PC-9 (cell line): ENCODE results near the gene TRIM9. TPM values are rescaled to one million over a fixed set of nuclear protein-coding genes. Genes with fewer than 3 reads are reported as not detected.

Experiments used
- BruUV-seq: library from RNA; stranded (reverse); fragments of 400-500 nt; replicated peaks from 2 replicates; lab custom pipeline; 2021; lab: Mats Ljungman, UMichigan
- CTCF ChIA-PET: fragments of 300-600 bp; sonication (Branson Sonifier 250); formaldehyde crosslinking; loops from one replicate; lab custom pipeline; 2022; ENCODE audit warnings: antibody characterized with exemption; lab: Charles Lee
- POLR2A ChIA-PET: fragments of 300-600 bp; sonication (Branson Sonifier 250); formaldehyde crosslinking; loops from one replicate; lab custom pipeline; 2022; ENCODE audit warnings: antibody characterized with exemption; ENCODE audit not compliant: unreplicated experiment; lab: Charles Lee
- DNase-seq, 2 experiments: peaks; one replicate each; pipeline versions ENCODE4 v3.0.0 to v3.0.0-alpha.2; 2015 to 2022; ENCODE audit warnings: mixed read lengths in 1 of 2
- H2AFZ ChIP-seq: fragments of 200-600 bp; sonication (generic); 2 replicates; pipeline ENCODE4 v1.8.1; 2017; ENCODE audit warnings: antibody characterized with exemption
- H3F3A ChIP-seq: fragments of 200-600 bp; sonication (generic); 2 replicates; pipeline ENCODE4 v1.8.1; 2017; ENCODE audit warnings: antibody characterized with exemption, mild to moderate bottlenecking, low read depth; ENCODE audit not compliant: insufficient read depth
- H3K27ac ChIP-seq: fragments of 200-600 bp; sonication (generic); 2 replicates; pipeline ENCODE4 v1.6.1; 2016; ENCODE audit warnings: mixed run types
- H3K27me3 ChIP-seq: fragments of 200-600 bp; sonication (generic); 2 replicates; pipeline ENCODE4 v1.6.1; 2016; ENCODE audit warnings: low read depth, mixed run types; ENCODE audit not compliant: insufficient read depth
- H3K36me3 ChIP-seq: fragments of 200-600 bp; sonication (generic); 2 replicates; pipeline ENCODE4 v1.6.1; 2016; ENCODE audit warnings: low read depth, mixed run types
- H3K4me1 ChIP-seq: fragments of 200-600 bp; sonication (generic); replicated peaks from 2 replicates; pipeline ENCODE4 v1.6.1; 2016; ENCODE audit warnings: mixed run types; ENCODE audit not compliant: insufficient read depth
- H3K4me2 ChIP-seq: fragments of 200-600 bp; sonication (generic); 2 replicates; pipeline ENCODE4 v1.6.1; 2017; ENCODE audit warnings: mixed run types
- H3K4me3 ChIP-seq: fragments of 200-600 bp; sonication (generic); 2 replicates; pipeline ENCODE4 v1.6.1; 2016; ENCODE audit warnings: mixed run types
- H3K79me2 ChIP-seq: fragments of 200-600 bp; sonication (generic); 2 replicates; pipeline ENCODE4 v1.6.1; 2017; ENCODE audit warnings: low read depth, mixed run types
- H3K9me2 ChIP-seq: fragments of 200-600 bp; sonication (generic); 2 replicates; pipeline ENCODE4 v1.8.1; 2017; ENCODE audit warnings: mild to moderate bottlenecking; ENCODE audit not compliant: insufficient read depth
- H3K9me3 ChIP-seq: fragments of 200-600 bp; sonication (generic); 2 replicates; pipeline ENCODE4 v1.8.1; 2016; ENCODE audit warnings: low read depth; ENCODE audit not compliant: insufficient read depth
- H4K20me1 ChIP-seq: fragments of 200-600 bp; sonication (generic); 2 replicates; pipeline ENCODE4 v1.8.1; 2017; ENCODE audit not compliant: insufficient read depth
- CTCF ChIP-seq: fragments of 200-600 bp; sonication (generic); conservative IDR thresholded peaks from 2 replicates; pipeline ENCODE4 v1.6.1; 2017; ENCODE audit warnings: mixed run types, antibody characterized with exemption, mild to moderate bottlenecking, moderate library complexity
- EZH2 ChIP-seq: fragments of 200-600 bp; sonication (generic); IDR thresholded peaks from 2 replicates; pipeline ENCODE4 v1.8.0; 2017; ENCODE audit warnings: antibody characterized with exemption, low read depth
- intact Hi-C: fragments of 100-400 bp; cut with micrococcal nuclease; formaldehyde crosslinking; loops from one replicate; pipeline ENCODE4 v1.10.0; 2022; ENCODE audit not compliant: unreplicated experiment
- total RNA-seq: library from RNA; stranded (reverse); gene quantifications from 2 replicates; pipeline ENCODE4 v1.2.3, GENCODE V29; 2021

The TRIM9 gene
- total RNA-seq, 1 experiment from 2014 or later = 2.1 TPM

- H3K79me2 ChIP-seq = no peaks in the 10 kb centered on the region
- no peak overlapping the region for H3K4me2 ChIP-seq
- H3K4me3 ChIP-seq = no peak overlapping the region
- no TSS peak for BruUV-seq
- ChIA-PET POLR2A (no interaction called here), CTCF (no interaction called here)
- no peaks in the 10 kb centered on the region for H4K20me1 ChIP-seq
- DNase-seq = no peak
- no peak for TF ChIP-seq EZH2
- no peak for TF ChIP-seq CTCF
- H3K9me2 ChIP-seq = no peaks in the 10 kb centered on the region
- intact Hi-C loops = no loop called here
- no peak overlapping the region for H3K27ac ChIP-seq
- H2AFZ ChIP-seq = no peak overlapping the region
- no peaks in the 10 kb centered on the region for H3F3A ChIP-seq
- no peaks in the 10 kb centered on the region for H3K4me1 ChIP-seq
- no peaks in the 10 kb centered on the region for H3K9me3 ChIP-seq
- no peaks in the 10 kb centered on the region for H3K36me3 ChIP-seq
- no peaks in the 10 kb centered on the region for H3K27me3 ChIP-seq
These were observed 38.5 kb downstream of the TRIM9 start for GRCh38 chr14:51056421-51056820.

GRCh38 chr14:51053157-51053556 lies 41.7 kb downstream of the TRIM9 start:
- Histone ChIP-seq H3K9me2 (no peaks in the 10 kb centered on the region), H3K9me3 (no peaks in the 10 kb centered on the region), H3K4me1 (no peaks in the 10 kb centered on the region), H3K36me3 (no peaks in the 10 kb centered on the region), H3K4me2 (no peak overlapping the region), H3F3A (no peaks in the 10 kb centered on the region), H3K4me3 (no peak overlapping the region), H2AFZ (no peak overlapping the region), H3K27me3 (no peaks in the 10 kb centered on the region), H3K79me2 (no peaks in the 10 kb centered on the region), H3K27ac (no peak overlapping the region), H4K20me1 (no peaks in the 10 kb centered on the region)
- ChIA-PET CTCF (no interaction called here), POLR2A (no interaction called here)
- intact Hi-C loops = no loop called here
- no peak for DNase-seq
- TF ChIP-seq CTCF (no peak), EZH2 (no peak)
- BruUV-seq = no TSS peak

- ChIA-PET CTCF (no interaction called here), POLR2A (no interaction called here)
- no peak for TF ChIP-seq EZH2
- TF ChIP-seq CTCF = no peak
- no peak for DNase-seq
- no peaks in the 10 kb centered on the region for H4K20me1 ChIP-seq
- H3K79me2 ChIP-seq = no peaks in the 10 kb centered on the region
- H3K4me2 ChIP-seq = no peak overlapping the region
- H3K9me2 ChIP-seq = no peaks in the 10 kb centered on the region
- no peak overlapping the region for H2AFZ ChIP-seq
- no peak overlapping the region for H3K27ac ChIP-seq
- H3K27me3 ChIP-seq = no peaks in the 10 kb centered on the region
- no peaks in the 10 kb centered on the region for H3K4me1 ChIP-seq
- intact Hi-C loops = no loop called here
- H3K9me3 ChIP-seq = no peaks in the 10 kb centered on the region
- H3K4me3 ChIP-seq = no peak overlapping the region
- H3K36me3 ChIP-seq = no peaks in the 10 kb centered on the region
- H3F3A ChIP-seq = no peaks in the 10 kb centered on the region
- no TSS peak for BruUV-seq
These were observed 49.9 kb downstream of the TRIM9 start for GRCh38 chr14:51044961-51045360.
